HG03457 (cell line): ENCODE data around the gene ITPK1.

Experiments
- ATAC-seq: cut with Tn5 transposase; IDR thresholded peaks from one replicate; pipeline ENCODE4 v1.9.1; 2021; ENCODE audit warnings: moderate number of reproducible peaks; ENCODE audit not compliant: unreplicated experiment

Gene ITPK1

DNA sequence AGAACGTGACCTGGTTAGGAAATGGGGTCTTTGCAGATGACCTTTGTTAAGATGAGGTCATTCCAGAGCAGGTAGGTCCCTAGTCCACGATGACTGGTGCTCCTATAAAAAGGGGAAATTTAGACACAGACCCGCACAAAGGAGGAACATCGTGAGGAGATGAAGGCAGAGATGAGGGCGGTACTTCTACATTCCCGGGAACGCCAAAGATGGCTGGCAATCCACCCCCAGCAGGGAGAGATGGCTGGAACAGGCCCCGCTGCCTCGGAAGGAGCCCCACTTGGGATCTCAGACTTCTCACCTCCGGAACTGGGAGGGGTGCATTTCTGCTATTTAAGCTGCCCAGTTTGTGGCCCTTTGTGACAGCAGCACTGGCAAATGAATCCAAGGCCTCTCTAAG lies 85.0 kb downstream of the ITPK1 start:
- ATAC-seq = no peak

- ATAC-seq = no peak
Measured at GRCh38 chr14:93029911-93030508, 85.7 kb downstream of the ITPK1 start.

GRCh38 chr14:93029417-93029816 lies 86.3 kb downstream of the ITPK1 start:
- no peak for ATAC-seq

DNA sequence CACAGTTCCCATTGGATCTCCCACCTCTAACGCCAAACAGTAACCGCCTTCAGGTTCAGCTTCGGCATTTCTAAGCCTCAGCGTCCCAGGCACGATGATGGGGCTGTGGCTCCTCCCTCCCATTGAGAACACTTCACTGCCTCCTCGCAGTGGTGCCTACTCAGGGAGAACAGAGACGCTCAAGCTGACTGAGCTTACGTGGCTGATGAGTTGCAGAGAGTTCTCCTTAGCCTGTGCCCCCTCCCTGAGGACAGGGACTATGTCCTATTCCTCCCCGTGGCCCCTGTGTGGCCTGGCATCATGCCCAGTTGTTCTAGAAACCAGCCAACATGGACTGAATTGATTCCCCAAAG lies 87.0 kb downstream of the ITPK1 start:
- ATAC-seq = no peak

DNA sequence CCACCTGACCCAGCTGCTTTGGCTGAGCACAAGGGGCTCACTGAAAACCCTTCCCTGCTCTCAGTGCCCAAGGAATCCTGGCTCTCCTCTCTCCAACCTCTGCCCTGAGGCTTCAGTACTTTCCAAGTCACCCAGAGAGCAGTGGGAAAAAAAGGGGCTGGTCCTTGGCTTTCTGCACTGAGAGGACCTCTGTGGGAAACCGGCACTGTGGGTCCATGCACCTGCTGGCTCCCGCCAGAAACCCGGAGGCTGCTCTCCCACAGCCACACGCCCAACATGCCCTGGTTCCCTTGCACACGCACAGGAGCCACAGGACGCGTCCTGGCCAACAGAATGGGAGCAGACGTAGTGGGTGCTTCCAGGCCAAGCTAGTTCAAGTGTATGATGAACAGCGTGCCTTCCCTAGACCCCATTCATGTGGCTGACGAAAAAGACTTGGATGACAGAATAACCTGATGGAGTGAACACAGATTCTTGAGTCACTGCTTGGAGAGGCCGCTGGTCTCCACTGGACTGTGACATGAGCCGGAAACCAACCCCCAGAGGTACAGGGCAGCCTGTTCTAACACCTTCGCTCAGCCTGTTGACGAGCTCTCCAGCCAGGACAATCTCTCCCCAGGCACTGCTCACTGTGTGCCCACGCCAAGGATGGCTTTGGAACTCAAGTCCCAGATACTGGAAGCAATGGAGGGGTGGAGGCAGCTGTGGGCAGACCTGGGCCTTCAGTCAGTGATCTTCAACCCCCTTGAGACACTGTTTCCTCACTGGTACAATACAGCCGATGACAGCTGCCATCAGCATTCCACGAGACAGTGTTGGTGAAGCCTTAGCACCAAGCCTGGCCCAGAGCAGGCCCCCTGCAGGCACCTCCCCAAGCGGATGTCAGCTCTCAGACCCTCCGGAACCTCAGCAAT lies 87.7 kb downstream of the ITPK1 start:
- ATAC-seq = no peak

- ATAC-seq = no peak
Measured at GRCh38 chr14:93026339-93026738, 89.4 kb downstream of the ITPK1 start.

DNA sequence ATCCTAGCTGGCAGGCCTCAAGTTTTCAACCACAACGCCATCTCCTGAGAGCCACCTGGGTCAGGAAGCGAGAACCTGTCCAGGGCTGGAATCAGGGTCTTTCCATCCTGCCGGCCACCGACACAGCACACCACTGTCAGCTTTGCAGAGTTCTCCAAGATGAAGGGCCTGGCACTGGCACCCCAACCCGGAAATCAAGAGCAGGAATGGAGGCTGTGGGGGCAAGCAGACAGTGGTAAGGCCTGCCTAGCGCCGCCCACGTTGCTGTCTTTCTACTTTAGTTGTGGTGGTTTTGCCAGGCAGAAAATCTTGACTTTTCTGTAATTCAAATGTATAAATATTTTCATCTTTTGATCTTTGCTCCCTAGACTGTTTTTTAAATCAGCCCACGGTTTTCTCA lies 90.7 kb downstream of the ITPK1 start:
- no peak for ATAC-seq

GRCh38 chr14:93024493-93024892 lies 91.2 kb downstream of the ITPK1 start:
- ATAC-seq = no peak

DNA sequence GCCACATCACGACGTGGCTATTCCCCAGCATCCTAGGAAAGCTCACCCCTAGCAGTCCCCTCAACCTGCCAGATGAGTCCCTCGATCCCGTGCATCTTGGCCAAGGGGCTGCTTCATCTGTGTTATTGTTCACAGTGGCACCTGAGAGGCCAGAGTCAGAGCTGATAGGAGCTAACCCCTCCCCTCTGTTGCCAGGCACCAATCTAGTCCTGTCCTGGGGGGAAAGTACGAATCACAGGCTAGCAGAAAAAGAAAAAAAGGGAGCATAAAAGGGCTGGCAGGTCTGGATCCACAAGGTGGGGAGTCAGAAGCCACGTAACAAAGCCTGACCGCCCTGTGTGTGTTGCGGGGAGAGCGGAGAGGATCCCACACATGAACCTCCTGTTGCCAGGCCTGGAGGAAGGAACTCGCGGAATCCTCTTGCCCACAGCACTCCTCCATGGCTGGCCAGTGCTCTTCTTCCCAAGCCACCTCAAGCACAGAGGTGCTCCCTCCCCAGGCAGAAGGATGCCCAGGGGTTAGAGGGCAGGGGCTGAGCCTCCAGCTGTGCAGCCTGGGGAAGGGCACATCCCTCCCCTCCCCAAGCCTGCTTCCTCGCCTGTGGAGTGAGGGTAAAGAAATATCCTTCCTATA lies 91.8 kb downstream of the ITPK1 start:
- ATAC-seq = no peak

DNA sequence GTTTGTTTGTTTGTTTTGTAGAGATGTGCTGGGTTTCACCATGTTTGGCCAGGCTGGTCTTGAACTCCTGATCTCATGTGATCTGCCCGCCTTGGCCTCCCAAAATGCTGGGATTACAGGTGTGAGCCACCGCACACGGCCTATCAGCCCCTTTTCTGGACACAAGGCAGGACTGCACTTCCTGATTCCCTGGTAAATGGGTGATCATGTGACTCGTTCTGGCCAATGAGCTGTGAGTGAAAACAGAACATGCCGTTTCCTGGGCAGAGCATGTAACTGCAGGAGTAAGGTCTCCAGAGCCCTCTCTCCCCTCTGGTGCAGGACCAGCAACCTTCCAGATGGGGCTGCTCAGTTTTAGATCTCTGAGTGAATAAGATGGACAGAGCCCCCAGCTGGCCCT lies 92.7 kb downstream of the ITPK1 start:
- no peak for ATAC-seq

DNA sequence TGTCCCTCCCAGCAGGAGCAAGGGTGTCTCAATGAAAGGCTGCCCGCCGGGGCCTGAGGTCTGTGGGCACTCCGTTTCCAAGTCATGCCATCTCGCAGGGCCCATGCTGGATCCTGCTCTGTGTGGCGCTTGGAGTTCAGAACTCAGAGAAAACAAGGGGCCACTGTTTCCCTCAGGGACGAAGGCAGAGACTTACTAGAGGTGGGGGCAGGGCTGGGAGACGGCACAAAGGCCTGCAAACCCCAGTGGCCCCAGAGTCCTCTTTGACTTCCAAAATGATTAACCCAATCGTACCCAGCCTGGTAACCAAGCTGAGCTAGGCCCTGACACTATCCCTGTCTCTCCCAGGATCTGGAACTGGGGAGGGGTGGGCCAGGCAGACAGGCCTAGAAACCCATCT lies 95.8 kb downstream of the ITPK1 start:
- no peak for ATAC-seq

DNA sequence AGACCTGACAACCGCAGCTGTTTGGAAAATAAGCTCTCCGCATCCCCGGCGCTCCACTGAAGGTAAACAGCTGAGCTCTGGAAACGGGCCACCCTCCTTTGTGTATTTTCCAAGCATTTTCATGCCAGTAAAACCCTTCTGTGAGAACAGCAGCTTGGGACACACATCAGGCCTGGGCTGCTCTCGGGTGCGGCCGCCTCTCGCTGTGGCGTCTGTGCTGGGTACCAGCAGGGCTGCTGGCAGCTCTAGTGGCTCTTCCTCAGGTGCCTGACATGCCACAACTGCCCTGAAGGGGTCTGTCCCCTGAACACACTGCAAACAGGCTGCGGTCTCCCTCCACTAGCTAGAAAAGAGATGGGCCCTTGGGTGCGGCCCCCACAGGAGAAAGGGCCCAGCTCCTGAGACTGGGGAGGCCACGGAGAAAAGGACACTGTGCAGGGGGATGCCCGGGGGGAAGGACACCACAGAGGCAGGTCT lies 96.3 kb downstream of the ITPK1 start:
- ATAC-seq = no peak

DNA sequence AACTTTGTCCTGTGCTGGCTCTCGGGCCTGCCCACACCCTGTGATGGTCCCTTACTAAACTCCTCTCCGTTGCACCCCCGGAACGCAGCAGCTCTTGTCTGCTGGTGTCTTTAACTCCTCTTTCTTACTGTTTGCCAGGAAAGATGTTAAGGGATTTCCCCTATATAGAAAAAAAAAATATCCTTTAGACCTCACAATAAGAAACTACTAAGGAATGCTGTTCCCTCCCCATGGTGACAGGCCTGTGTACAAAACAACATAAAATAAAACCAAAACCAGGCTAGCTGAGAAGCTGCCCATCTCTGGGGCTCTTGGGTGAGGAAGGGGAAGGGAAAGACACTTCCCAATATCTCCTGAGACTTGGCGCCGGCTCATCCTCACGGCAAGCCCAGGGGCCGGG lies 97.4 kb downstream of the ITPK1 start:
- ATAC-seq = no peak

GRCh38 chr14:93017898-93018297 lies 97.8 kb downstream of the ITPK1 start:
- ATAC-seq = no peak

DNA sequence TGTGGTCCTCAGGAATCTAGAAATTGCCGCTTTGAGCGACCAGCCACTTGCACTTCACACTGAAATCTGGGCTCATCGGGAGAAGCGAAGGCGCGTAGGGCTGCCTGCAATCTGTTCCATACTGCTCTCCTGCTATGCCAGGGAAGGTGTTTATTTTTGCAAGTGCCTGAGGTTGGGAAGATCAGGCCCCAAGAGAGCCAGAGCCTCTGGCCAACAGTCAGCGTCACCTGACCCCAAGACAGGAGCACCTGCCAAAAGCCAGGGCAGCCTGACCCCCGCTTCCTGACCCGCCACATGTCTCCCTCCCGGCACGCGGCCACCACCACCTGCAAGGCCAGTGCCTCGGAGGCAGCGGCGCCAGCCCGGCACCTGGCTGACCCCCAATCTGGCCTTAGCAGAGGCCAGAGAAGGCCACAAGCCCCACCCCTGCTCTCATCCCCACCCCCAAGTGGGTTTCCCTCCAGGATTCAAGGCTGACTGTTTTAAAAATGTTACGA lies 98.4 kb downstream of the ITPK1 start:
- no peak for ATAC-seq

DNA sequence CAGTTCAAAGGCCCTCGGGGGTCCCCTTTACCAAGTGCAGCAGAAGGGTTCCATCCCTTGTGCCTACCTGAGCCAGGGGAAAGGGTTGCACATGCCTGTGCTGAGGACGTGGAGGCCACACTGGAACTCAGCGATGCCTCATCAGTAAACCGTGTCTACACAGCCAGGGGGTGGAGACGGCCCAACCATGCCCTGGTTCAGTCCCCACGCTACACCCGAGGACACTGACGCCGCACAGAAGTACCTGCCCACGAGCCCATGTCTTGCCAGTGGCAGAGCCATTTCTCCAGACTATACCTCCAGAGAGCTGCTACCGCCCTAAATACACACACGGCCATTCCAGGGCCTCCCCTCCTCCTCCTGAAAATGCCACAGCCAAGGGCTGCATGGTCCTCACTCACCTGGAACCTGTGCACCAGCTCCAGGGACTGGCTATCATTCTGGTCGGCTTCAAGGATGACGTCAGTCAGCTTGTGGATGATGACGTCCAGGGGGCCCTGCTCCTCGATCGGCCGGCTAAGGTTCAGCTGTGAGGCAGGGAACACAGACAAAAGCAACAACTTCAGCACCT lies 99.4 kb downstream of the ITPK1 start:
- no peak for ATAC-seq

- ATAC-seq = no peak
Measured at GRCh38 chr14:93015505-93015904, 100.2 kb downstream of the ITPK1 start.

DNA sequence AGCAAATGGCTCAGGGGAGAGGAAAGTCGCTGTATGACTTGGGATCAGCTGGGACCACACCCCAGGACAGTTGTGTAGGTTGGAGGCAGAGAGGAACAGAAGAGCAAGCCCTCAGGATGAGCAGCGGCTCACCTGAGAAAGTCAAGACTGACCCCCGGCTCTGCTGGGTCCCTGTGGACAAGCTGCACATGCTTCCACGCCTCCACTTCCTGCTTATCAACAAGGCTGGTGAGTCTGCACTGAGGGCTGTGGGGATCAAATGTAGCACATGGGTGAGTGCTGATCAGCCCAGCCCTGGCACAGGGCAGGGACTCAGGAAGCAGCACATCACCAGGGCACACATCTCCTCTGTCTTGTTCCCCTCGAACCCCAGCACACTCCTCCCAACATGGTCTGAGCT lies 100.7 kb downstream of the ITPK1 start:
- no peak for ATAC-seq

- ATAC-seq = no peak
Measured at GRCh38 chr14:93014058-93015023, 101.4 kb downstream of the ITPK1 start.

DNA sequence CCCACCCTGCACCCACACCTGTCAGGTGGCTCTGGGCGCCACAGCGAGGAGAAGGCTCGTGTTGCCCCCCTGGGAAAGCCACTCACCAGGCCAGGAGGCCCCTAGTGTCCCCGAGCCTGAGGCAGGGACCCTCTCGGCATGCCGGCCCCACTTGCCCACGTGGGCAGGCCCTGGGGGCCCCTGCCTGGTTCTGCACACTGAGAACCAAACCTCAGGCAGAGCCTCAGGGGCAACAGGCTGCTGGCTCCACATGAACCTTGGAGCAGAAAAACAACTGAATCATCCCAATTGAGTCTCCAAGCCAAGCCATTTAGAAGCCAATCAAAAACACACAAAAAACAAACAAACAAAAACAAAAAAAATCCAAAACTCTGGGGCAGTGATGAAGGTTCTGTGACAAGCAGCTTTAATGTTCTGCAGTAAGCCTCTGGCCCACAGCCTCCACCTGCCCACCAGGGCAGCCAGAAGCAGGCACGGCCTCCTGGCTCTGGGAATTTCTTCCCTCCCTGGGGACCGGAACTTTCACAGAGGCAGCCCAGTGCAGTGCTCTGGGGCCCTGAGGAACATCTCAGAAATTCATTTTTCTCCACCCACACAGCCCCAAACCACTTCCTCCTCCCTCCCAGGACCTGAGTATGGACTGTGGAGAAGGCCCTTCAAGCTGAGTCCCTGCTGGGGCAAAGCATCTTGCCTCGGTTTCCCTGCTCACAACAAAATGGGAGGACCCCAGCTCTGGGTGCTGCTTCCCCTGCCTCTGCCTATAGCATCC lies 102.6 kb downstream of the ITPK1 start:
- no peak for ATAC-seq
